Activated CD4-positive, alpha-beta T cell treated with anti-CD3 and anti-CD28 coated beads for 48 hours (primary cell): ENCODE results near the gene PANX2.
"Not testable (repeated sequence)": the region's sequence is repeated elsewhere in the genome, so short reads cannot be mapped to it uniquely, and the experiment has no call there.

Experiments used
- DNase-seq: peaks from one replicate; pipeline ENCODE4 v3.0.0-alpha.2; 2020

PANX2 gene

DNA sequence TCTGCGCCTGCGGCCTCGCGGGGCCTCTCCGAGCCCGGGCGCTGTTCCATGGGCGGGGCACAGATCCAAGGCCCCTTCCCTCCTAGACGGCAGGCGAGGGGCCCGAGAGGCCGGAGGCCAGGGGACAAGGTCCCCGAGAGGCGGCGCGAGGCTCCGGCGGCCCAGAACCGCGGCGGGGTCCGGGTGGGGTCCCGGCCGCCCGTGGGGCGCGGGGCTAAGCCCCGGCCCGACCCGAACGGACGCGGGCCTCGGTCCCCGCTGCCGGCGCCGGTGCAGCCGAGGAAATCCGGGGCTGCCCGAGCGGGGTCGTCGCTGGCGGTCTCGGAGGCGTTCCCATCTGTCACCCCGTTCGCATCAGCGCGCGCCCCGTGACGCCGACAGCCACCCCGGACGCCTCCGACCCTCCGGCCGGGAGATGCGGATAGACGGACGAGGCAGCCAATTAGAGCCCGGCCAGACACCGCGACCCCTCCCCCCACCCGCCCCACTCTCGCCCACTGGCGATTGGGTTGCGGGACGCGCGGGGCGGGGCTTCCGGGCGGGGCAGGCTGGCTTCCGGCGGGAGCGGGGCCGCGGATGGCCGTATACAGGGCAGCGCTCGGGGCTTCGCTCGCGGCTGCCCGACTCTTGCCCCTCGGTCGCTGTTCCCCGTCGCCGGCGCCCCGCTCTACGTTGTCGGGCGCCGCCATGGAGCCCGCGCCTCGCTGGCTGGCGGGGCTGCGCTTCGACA lies 30.1 kb downstream of the PANX2 start, which contains the start of gene SELENOO:
Gene SELENOO (plus strand): TSS at position 551 of the 730 bp plus-strand sequence. CDS start 26 bp downstream, at position 577.
- peak; percentile 94 for DNase-seq

DNA sequence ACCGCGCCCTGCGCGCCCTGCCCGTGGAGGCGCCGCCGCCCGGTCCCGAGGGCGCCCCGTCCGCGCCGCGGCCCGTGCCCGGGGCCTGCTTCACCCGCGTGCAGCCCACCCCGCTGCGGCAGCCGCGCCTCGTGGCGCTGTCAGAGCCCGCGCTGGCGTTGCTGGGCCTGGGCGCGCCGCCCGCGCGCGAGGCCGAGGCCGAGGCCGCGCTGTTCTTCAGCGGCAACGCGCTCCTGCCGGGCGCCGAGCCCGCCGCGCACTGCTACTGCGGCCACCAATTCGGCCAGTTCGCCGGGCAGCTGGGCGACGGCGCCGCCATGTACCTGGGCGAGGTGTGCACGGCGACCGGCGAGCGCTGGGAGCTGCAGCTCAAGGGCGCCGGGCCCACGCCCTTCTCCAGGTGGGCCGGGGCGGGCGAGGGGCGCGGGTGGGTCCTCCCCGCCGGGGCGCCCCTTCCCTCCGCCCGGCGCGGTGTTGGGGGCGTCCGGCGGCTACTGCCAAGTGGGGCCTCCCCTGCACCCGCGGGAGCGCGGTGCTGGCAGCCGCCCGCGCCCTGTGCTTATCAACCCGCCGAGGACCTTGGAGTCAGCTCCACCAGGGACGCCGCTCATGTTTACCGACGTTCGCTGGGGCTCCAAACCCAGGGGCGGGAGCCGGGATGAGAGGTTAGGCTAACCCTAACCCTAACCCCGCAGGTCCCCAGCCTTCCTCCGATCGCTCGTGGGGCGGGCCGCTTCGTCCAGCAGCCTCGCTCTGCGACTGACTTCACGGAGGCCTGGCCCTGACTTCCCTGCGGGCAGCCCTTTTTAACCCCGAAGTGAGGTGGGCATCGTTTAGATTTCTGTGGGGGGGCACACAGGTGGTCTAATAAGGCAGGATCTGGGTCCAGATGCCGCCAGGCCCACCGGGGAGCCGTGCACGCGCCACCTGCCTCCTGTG lies 30.9 kb downstream of the PANX2 start:
- DNase-seq = peak; percentile 33

DNA sequence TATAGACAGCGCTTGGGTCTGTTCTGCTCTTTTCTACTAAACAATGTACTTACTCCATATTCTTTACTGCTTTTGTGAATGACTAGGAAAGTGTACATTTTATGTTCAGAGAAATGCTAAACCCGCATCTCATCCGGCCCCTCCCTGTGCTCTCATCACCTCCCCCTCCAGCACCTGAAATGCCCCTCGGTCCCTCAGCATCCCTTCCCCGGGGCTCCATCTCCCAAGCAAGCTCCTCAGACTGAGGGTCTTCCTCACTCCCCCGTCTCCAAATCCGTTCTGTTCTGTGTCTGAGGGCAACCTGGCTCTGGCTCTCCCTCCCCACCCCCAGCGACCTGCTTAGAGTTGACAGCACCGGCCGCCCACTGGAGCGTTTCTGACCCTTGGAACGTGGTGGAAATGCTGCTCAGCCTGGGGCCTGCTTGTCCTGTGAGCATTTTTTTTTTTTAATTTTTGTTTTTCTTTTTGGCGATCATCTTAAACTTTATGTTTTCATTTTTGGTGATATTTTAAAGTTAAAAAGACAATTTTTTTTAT lies 31.7 kb downstream of the PANX2 start:
- DNase-seq = no peak

DNA sequence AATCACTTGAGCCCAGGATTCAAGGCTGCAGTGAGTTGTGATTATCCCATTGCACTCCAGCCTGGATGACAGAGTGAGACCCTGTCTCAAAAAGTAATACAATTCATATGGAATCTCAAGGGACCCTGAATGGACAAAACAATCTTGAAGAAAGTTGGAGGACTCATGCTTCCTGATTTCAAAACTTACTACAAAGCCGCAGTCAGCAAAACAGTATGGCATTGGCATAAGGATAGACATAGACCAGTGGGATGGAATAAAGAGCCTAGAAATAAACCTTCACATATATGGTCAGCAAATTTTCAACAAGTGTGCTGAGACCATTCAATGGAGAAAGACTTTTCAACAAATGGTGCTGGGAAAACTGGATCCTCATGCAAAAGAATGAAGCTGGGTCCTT lies 32.8 kb downstream of the PANX2 start:
- no peak for DNase-seq

DNA sequence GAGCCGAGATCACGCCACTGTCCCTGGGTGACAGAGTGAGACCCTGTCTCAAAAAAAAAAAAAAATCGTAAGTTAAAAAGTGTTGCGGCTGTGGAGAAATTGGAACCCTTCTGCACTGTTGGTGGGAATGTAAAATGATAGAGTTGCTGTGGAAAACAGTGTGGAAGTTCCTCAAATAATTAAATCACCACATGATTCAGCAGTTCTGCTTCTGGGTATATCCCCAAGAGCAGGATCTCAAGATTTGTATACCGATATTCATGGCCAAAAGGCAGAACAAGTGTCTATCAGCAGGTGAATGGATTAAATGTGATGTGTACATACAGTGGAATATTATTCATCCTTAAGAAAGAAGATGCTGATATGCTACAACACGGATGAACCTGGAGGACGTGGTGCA lies 34.0 kb downstream of the PANX2 start:
- DNase-seq = no peak

DNA sequence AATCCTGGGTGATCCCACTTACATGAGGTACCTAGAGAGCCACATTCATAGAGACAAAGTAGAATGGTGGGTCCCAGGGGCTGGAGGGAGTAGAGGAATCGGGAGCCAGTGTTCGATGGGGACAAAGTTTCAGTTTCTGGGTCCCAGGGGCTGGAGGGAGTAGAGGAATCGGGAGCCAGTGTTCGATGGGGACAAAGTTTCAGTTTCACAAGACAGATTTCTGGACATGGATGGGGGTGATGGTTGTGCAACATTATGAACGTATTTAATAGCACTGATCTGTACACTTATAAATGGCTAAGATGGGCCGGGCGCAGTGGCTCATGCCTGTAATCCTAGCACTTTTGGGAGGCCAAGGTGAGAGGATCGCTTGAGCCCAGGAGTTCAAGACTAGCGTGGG lies 34.5 kb downstream of the PANX2 start:
- DNase-seq = not testable (repeated sequence)

DNA sequence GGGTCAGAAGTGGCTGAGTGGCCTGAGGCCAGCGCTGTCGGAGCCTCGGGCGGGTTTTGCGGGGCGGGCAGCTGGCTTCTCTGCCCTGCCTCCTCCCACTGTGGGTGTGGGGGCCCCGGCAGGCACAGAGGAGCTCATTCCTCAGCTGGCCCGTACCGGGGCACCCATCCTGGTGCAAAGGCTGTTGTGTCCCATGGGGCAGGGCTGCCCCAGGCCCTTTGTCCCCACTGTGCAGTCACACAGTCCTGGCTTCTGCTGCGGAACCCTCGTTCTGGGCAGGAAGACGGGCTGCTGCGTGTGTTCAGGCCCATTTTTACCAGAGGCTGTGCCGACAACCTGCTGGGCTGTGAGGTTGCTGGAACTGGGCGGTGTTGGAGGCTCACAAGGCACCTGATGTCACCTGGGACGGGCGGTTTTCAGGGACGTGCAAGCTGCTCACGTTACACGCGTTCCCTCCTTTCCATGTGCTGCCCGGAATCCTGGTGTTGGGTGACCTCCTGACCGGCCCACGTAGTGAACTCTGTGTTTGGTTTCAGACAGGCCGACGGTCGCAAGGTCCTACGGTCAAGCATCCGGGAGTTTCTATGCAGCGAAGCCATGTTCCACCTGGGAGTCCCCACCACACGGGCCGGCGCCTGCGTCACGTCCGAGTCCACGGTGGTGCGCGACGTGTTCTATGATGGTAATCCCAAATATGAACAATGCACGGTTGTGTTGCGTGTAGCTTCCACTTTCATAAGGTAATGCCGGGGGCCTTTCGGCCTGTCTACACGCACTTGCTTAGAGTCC lies 35.4 kb downstream of the PANX2 start:
- no peak for DNase-seq

DNA sequence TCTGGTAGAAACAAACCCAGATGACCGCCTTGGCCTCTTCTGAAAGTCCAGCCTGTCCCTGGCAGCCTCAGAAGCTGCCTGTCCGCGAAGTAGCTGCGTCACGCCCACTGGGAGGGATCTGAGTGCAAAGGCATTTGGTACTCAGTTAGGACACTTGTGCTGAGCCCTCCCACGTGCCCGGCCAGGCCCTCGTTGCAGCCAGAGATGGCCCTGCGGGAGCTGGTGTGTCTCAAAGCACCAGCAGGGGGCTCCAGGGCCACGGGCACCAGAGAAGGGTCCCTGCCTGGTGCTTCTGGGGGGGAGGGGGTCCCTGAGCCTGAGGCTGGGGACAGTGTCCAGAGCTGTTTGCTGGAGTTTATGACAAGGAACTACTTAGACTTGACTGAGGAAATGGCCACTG lies 36.1 kb downstream of the PANX2 start:
- no peak for DNase-seq

DNA sequence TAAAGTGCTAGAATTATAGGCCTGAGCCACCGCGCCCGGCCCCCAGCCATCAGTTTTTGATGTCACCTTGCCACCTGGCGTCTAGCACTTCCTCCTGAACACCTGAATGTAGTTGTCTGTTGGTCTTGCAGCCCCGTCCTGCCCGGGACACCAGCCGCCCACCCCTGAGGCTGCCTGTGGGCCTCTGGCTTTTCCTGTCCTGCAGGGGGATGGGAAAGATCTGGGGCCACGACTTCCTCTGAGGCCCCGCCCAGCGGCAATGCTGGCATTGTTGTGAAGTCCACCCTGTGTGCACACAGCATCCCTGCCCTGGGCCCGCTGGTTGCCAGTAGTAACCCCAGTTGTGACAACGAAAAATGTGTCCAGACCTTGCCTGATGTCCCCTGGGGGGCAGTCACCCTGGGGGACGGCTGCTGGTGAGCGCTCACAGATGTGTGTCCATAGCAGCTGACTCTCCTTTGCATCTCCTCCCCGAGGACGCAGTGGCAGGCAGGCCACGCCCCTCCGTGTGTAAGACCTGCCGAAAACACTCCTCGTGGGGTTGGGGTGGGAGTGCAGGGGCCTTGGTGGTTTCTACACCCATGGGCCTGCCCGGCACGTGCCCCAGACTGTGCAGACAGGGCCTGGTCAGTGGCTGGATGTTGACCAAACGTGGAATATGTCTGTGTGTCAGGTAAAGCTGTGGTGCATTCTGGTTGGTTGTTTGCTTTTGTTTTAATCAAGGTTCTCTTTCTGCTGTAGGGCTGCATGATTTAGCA lies 37.0 kb downstream of the PANX2 start:
- no peak for DNase-seq

DNA sequence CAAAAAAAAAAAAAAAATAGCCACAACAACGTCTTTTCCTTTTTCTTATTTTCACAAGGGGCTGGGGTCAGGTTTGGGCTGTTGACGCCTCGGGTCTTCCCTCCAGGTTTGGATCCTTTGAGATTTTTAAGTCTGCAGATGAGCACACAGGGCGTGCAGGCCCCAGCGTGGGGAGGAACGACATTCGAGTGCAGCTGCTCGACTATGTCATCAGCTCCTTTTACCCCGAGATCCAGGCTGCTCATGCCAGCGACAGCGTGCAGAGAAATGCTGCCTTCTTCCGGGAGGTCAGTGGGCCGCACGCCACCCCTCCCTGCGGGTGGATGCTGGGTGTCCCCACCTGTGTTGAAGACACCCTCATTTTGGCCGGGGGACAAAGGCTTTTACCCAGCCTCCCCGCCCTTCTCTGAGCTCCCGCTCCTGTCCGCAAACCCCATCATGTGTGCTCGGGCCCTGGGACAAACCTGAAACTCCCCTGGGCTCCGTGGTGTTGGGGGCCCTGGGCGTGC lies 38.0 kb downstream of the PANX2 start:
- DNase-seq = no peak

DNA sequence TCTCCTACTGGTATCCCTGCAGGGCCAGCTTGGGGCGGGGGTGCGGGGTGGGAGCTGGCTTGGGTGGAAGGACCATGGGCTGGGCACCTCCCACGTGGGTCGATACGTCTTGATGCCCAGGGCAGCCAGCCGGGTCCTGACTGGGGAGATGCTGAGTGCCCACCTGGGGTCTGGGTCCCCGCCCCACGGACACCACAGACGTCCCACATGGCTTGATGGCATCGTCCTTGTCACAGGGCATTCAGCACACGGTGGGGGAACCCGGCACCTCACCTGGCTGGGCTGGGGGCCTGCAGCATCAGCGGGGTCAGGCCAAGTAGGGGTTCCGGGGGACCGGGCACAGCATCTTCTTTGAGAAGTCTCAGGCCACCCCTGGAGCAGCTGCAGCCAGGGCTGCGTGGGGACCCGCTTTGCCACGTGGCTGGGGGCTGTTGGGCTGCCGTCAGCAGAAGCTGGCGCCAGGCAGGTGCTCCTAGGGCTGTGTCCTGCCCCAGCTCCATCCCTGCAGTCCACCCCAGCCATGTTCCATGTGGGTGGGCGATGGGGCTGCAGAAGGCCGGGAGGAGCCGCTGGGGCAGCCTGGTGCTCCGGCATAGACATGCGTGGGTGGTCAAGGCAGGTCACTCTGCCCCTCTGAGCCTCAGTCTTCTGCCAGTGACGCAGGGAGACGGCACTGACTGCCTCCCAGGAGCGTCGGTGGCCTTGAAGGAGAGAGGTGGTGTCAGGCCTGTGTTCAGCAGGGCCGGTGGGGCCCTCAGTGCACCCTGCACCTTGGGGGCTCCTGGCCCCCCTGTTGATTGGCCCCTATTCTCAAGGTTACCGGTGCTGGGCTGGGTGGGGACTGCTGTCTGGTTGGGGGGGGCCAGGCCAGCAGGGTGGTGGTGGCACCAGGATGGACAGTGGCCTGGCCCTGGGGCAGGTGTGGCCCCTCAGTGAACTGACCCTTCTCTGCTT lies 38.7 kb downstream of the PANX2 start:
- no peak for DNase-seq

DNA sequence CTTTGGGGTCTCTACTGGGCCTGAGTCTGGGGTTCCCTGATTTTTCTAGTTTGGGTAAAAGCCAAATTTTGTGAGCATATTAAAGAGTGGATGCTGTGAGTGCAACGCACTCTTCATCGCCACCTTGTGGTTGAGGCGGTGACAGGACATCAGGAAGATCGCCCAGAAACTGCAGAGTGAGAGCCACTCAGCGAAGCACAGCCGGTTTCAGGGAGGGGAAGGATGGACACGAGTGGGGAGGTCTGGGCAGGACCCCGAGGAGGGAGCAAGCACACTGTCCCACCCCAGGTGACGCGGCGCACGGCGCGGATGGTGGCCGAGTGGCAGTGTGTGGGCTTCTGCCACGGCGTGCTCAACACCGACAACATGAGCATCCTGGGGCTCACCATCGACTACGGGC lies 39.4 kb downstream of the PANX2 start:
- peak; percentile 81 for DNase-seq

DNA sequence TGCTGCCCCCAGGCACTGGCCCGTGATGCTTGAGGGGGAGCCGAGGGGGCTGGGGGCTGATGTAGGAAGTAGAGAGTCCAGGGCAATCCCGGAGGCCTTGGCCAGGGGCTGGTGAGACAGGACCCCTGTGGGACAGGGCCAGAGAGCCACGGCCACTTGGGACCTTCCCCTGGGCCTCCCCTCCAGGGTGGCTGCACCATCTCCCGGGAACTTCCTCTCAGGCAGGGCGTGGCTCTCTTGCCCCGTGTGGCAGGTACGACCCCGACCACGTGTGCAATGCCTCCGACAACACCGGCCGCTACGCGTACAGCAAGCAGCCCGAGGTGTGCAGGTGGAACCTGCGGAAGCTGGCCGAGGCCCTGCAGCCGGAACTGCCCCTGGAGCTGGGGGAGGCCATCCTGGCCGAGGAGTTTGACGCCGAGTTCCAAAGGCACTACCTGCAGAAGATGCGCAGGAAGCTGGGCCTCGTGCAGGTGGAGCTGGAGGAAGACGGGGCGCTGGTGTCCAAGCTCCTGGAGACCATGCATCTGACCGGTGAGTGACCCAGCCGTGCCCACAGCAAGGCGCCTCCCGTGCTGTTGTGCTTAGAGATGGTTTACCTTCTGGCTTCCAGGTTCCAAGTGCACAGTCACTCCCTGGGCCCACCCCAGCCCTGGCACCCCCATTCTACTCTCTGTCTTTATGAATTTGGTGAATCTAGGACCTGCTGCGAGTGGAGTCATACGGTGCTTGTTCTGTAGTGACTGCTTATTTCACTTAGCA lies 40.0 kb downstream of the PANX2 start:
- no peak for DNase-seq

DNA sequence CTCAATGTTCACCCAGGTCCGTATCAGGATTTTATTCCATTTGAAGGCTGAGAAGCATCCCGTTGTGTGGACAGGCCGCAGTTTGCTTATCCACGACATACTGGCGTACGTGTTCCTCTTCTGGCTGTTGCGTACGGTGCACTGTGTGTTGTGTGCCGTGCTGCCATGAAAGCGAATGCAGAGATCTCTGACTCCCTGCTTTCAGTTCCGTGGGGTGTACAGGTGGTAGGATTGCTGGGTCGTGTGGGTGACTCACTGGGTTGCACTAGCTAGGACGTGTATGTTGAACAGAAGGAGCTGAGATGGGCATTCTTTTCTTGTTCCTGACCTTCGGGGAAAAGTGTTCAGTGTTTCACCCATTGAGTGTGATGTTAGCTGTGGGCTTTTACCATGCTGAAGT lies 40.6 kb downstream of the PANX2 start:
- DNase-seq = no peak

DNA sequence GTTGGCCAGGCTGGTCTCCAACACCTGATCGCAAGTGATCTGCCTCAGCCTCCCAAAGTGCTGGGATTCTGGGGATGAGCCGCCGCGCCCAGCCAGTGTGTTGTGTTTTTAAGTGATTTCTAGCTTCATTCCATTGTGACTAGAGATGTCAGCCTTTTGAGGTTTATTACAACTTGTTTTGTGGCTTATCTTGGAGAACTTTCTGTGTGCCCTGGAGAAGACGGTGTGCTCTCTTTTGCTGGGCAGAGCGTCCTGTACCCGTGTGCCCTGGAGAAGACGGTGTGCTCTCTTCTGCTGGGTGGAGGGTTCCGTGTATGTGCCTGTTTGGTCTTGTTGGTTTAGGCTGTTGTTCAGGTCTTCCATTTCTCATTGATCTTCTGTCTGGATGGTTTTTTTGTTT lies 42.7 kb downstream of the PANX2 start:
- DNase-seq = no peak

DNA sequence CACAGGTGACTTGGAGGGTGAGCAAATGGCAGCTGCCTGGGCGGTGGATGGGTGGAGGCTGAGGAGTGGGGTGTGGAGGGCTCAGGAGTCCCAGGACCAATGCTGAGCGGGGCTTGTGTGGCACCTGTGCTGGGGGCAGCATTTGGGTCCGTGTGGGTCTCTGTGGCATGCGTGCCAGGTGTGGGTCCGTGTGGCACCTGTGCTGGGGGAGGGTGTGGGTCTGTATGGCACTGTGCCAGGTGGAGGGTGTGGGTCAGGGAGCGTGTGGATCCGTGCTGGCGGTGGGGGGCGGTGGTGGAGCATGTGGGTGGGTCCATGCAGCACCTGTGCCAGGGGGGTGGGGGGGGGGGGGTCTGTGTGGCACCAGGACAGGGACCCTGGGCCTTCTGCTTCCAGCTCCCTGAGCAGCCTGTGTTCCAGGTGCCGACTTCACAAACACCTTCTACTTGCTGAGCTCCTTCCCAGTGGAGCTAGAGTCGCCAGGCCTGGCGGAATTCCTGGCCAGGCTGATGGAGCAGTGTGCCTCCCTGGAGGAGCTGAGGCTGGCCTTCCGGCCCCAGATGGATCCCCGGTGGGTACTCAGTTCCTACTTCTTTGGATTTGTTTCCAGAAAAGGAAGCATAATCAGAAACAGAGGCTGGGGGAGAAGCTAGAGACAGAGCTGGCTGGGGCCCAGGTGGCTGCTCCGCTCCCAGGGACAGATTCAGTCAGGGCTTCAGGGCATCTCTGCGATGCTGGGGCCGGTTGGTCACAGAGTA lies 44.9 kb downstream of the PANX2 start:
- no peak for DNase-seq

DNA sequence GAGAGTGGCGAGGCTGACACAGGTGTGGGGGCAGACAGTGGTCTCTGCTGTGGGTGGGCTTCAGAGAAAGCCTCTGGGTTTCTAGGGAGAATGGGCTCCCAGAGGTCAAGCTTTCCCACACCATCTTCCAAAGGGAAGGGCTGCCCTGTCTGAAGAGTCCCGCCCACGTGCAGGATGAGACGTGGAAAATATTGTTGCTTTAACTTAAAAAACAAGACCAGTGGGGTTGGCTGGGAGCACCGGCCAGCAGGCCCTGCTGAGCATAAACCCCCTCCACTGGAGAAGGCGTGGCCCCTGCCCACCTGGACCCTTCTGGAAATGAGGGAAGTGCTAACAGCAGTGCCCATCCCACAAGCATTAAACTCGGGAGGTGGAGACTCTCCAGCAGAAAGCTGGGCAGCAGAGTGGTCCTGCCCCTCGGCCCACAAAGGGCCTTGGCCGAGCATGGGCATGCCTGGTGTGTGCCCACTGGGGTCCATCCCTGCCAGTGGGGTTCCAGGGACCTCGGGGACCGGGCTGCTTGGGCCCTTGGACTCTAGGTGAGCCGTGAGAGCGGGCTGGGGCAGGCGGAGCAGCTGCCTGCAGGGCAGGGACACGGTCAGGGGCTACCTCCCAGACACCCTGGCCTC lies 45.6 kb downstream of the PANX2 start:
- no peak for DNase-seq

DNA sequence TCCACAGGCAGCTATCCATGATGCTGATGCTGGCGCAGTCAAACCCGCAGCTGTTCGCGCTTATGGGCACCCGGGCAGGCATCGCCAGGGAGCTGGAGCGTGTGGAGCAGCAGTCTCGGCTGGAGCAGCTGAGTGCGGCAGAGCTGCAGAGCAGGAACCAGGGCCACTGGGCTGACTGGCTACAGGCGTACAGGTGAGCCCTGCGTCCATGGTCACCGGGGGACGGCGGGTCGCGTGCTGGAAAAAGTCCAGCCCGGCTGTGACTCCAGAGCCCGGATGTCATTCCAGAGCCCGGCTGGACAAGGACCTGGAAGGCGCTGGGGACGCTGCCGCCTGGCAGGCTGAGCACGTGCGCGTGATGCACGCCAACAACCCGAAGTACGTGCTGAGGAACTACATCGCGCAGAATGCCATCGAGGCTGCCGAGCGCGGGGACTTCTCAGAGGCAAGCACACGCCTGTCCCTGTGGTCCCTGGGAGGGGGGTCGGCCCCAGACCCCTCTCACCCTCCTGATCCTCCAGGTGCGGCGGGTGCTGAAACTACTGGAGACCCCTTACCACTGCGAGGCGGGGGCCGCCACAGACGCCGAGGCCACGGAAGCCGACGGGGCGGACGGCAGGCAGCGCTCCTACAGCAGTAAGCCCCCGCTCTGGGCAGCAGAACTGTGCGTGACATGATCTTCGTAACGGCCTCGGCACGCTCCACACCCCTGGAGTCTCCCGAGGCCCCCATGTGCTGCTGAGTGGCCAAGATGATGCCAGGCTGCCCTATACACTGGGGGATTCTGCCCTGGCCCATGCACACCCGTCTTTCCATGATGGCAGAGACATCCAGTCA lies 46.4 kb downstream of the PANX2 start:
- no peak for DNase-seq
